GM12878 (cell line): ENCODE data around the gene CLDN5.

Experiments
- RCOR1 ChIP-seq: conservative IDR thresholded peaks from 2 replicates; pipeline ENCODE4 v1.6.1; 2012; ENCODE audit warnings: low read depth, low read length, improper control_type of control experiment
- TF ChIP-seq, protein P1 (sequence below), 3 experiments: IDR thresholded peaks in 2 of 3; conservative IDR thresholded peaks in 1 of 3; 2 replicates each; pipeline ENCODE4 v1.5.1; 2011; ENCODE audit warnings: low read depth in 3 of 3, low read length in 3 of 3, mild to moderate bottlenecking in 3 of 3, control low read depth in 2 of 3, moderate library complexity in 2 of 3, inconsistent platforms in 1 of 3, mixed read lengths in 1 of 3; ENCODE audit not compliant: control insufficient read depth in 2 of 3, insufficient read depth in 1 of 3; ENCODE audit errors: extremely low read depth in 1 of 3

- TF ChIP-seq, protein P1, sequence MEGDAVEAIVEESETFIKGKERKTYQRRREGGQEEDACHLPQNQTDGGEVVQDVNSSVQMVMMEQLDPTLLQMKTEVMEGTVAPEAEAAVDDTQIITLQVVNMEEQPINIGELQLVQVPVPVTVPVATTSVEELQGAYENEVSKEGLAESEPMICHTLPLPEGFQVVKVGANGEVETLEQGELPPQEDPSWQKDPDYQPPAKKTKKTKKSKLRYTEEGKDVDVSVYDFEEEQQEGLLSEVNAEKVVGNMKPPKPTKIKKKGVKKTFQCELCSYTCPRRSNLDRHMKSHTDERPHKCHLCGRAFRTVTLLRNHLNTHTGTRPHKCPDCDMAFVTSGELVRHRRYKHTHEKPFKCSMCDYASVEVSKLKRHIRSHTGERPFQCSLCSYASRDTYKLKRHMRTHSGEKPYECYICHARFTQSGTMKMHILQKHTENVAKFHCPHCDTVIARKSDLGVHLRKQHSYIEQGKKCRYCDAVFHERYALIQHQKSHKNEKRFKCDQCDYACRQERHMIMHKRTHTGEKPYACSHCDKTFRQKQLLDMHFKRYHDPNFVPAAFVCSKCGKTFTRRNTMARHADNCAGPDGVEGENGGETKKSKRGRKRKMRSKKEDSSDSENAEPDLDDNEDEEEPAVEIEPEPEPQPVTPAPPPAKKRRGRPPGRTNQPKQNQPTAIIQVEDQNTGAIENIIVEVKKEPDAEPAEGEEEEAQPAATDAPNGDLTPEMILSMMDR (IDR thresholded peaks at IDR 0.05 in 2 of 3, conservative IDR thresholded peaks at IDR 0.05 in 1 of 3; ENCODE audit: control insufficient read depth in 2 of 3, extremely low read depth in 1 of 3, insufficient read depth in 1 of 3, low read depth in 3 of 3, low read length in 3 of 3) = 0 out of 6 replicates have a peak, but pooled peaks of 1 of the 3 experiments have one; percentile 4
- no peak for TF ChIP-seq RCOR1
These were observed 28.5 kb downstream of the CLDN5 start for GRCh38 chr22:19495562-19496323.
